ENCODE results near the gene FAM13C.

DNA sequence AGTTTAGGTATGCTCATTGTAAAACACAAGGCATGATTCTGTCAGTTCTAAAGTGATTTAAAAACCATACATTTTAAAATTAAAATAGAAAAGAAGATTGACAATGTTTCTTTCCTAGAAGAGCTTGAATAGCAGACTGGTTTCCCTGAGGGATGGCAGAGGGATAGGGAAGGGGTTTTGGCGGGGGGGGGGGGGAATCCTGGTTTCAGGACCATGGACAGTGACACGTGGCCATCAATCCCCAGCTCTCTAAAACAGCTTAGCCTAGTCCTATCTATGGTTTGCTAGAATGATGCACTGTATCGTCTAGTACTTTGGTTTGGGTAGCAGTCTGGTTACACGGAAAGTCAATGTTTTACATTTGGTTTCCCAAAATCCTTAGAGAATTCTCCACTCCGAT is 97.2 kb downstream of the FAM13C start:
- TF ChIP-seq CTCF (IDR thresholded peaks at IDR 0.05; ENCODE audit: low read length) (no peak), EZH2 (optimal IDR thresholded peaks at IDR 0.05; ENCODE audit: low read depth, low read length) (no peak), EZH2phosphoT487 (IDR thresholded peaks at IDR 0.05; ENCODE audit: low read length) (no peak)

Measured in MM.1S (cell line).